MCF 10A (cell line): Measurements from ENCODE around the gene BCAP31. TPM values are rescaled to one million over a fixed set of nuclear protein-coding genes. Genes with fewer than 3 reads are reported as not detected.
"Not testable (repeated sequence)": the region's sequence is repeated elsewhere in the genome, so short reads cannot be mapped to it uniquely, and the experiment has no call there.

Source experiments
- BruUV-seq: library from RNA; stranded (reverse); fragments of 400-500 nt; replicated peaks from 2 replicates; lab custom pipeline; 2021; lab: Mats Ljungman, UMichigan
- CTCF ChIA-PET: fragments of 300-600 bp; sonication (Branson Sonifier 250); formaldehyde crosslinking; extraction: SDS; loops from one replicate; lab custom pipeline; 2021; ENCODE audit warnings: antibody characterized with exemption, inconsistent platforms; lab: Yijun Ruan, JAX
- POLR2A ChIA-PET: fragments of 300-600, 350-650 bp; sonication (Branson Sonifier 250); formaldehyde crosslinking; extraction: SDS; loops from one replicate; lab custom pipeline; 2020; ENCODE audit warnings: antibody characterized with exemption, inconsistent platforms; lab: Yijun Ruan, JAX
- DNase-seq: peaks from one replicate; pipeline ENCODE4 v3.0.0-alpha.2; 2018; ENCODE audit not compliant: unreplicated experiment
- H3K27ac Mint-ChIP-seq: one replicate; pipeline ENCODE4 v1.8.0; 2022; ENCODE audit warnings: mild to moderate bottlenecking, low read depth, mixed read lengths; ENCODE audit not compliant: unreplicated experiment
- H3K27me3 Mint-ChIP-seq: one replicate; pipeline ENCODE4 v1.8.0; 2022; ENCODE audit warnings: mixed read lengths; ENCODE audit not compliant: insufficient read depth, unreplicated experiment
- H3K36me3 Mint-ChIP-seq: one replicate; pipeline ENCODE4 v1.8.0; 2022; ENCODE audit warnings: mild to moderate bottlenecking, moderate library complexity, mixed read lengths; ENCODE audit not compliant: insufficient read depth, unreplicated experiment
- H3K4me1 Mint-ChIP-seq: one replicate; pipeline ENCODE4 v1.8.0; 2022; ENCODE audit warnings: mixed read lengths; ENCODE audit not compliant: insufficient read depth, unreplicated experiment
- H3K4me3 Mint-ChIP-seq: one replicate; pipeline ENCODE4 v1.8.0; 2022; ENCODE audit warnings: mild to moderate bottlenecking, moderate library complexity, mixed read lengths; ENCODE audit not compliant: unreplicated experiment
- H3K9me3 Mint-ChIP-seq: one replicate; pipeline ENCODE4 v1.8.0; 2022; ENCODE audit warnings: mixed read lengths; ENCODE audit not compliant: unreplicated experiment
- CTCF ChIP-seq: fragments of 200-600 bp; IDR thresholded peaks from one replicate; pipeline ENCODE4 v1.8.0; 2022; ENCODE audit warnings: antibody characterized with exemption, mild to moderate bottlenecking; ENCODE audit not compliant: unreplicated experiment
- intact Hi-C: fragments of 100-400 bp; cut with micrococcal nuclease; formaldehyde crosslinking; loops from 2 replicates; pipeline ENCODE4 v1.14.1; 2022
- total RNA-seq: library from RNA; stranded (reverse); gene quantifications from 2 replicates; pipeline ENCODE4 v1.2.3, GENCODE V29; 2022

Gene BCAP31
- total RNA-seq, 1 experiment from 2014 or later = 203 TPM

- no peak for DNase-seq
- TF ChIP-seq CTCF = no peak
- CTCF ChIA-PET = interaction anchor here (0.6 to 1.5 kb wide), 6 partner anchors 16 to 841 kb away, joined by 3 read pairs; no protein-coding TSS in a partner anchor
- Mint-ChIP-seq H3K9me3 (no peaks in the 10 kb centered on the region), H3K27ac (no peak overlapping the region), H3K4me3 (no peak overlapping the region), H3K36me3 (no peaks in the 10 kb centered on the region), H3K4me1 (no peaks in the 10 kb centered on the region), H3K27me3 (no peaks in the 10 kb centered on the region)
- intact Hi-C loops = no loop called here
- BruUV-seq = no TSS peak
- POLR2A ChIA-PET = interaction anchor here (0.6 to 1.3 kb wide), 2 partner anchors 85 to 274 kb away, joined by 4 read pairs; partner anchors contain the start of gene CCNQ
These were observed 39.6 kb downstream of the BCAP31 start for GRCh38 chrX:153684467-153685155.

- CTCF ChIA-PET = interaction anchor here (0.7 to 1.0 kb wide), 3 partner anchors 24 to 624 kb away, joined by 3 read pairs; no protein-coding TSS in a partner anchor
These were observed 40.7 kb downstream of the BCAP31 start for GRCh38 chrX:153683486-153683885.

GRCh38 chrX:153681175-153681574 lies 43.0 kb downstream of the BCAP31 start:
- Mint-ChIP-seq H3K27me3 (no peaks in the 10 kb centered on the region), H3K27ac (no peak overlapping the region), H3K36me3 (no peaks in the 10 kb centered on the region), H3K4me1 (no peaks in the 10 kb centered on the region), H3K9me3 (no peaks in the 10 kb centered on the region), H3K4me3 (no peak overlapping the region)
- intact Hi-C loops = no loop called here
- POLR2A ChIA-PET = no interaction called here
- no peak for TF ChIP-seq CTCF
- no peak for DNase-seq
- CTCF ChIA-PET = no interaction called here
- no TSS peak for BruUV-seq

More at GRCh38 chrX:153683486-153683885, 40.7 kb downstream of the BCAP31 start:
- H3K4me3 Mint-ChIP-seq, H3K27ac Mint-ChIP-seq, DNase-seq, H3K4me1 Mint-ChIP-seq, intact Hi-C loops, H3K9me3 Mint-ChIP-seq, H3K27me3 Mint-ChIP-seq, H3K36me3 Mint-ChIP-seq, BruUV-seq: not testable (repeated sequence)
- POLR2A ChIA-PET = interaction anchor here (1.3 kb wide), 1 partner anchor 84 kb away, joined by 4 read pairs; the partner anchor contains the start of gene CCNQ

- Mint-ChIP-seq H3K9me3 (no peaks in the 10 kb centered on the region), H3K27me3 (no peaks in the 10 kb centered on the region), H3K4me1 (no peaks in the 10 kb centered on the region), H3K27ac (no peak overlapping the region), H3K36me3 (no peaks in the 10 kb centered on the region), H3K4me3 (no peak overlapping the region)
- POLR2A ChIA-PET = no interaction called here
- no peak for TF ChIP-seq CTCF
- CTCF ChIA-PET = interaction anchor here (1.0 kb wide), 1 partner anchor 12 kb away, joined by 5 read pairs; no protein-coding TSS in a partner anchor
- intact Hi-C loops = no loop called here
- DNase-seq = no peak
- no TSS peak for BruUV-seq
These were observed 49.9 kb downstream of the BCAP31 start for GRCh38 chrX:153674219-153674851.
